GM06990 (cell line): ENCODE results near the gene TSPAN4.

Source experiments
- DNase-seq: peaks from one replicate; pipeline ENCODE4 v3.0.0-alpha.2; 2011; ENCODE audit not compliant: insufficient read length; ENCODE audit errors: extremely low read depth
- H3K27me3 ChIP-seq: replicated peaks from 2 replicates; pipeline ENCODE4 v1.6.0; 2011; ENCODE audit warnings: low read length; ENCODE audit not compliant: control insufficient read depth, insufficient read depth
- H3K36me3 ChIP-seq: 2 replicates; pipeline ENCODE4 v1.5.1; 2011; ENCODE audit warnings: low read length; ENCODE audit not compliant: control insufficient read depth, insufficient read depth
- H3K4me3 ChIP-seq: replicated peaks from 2 replicates; pipeline ENCODE4 v1.5.1; 2011; ENCODE audit warnings: low read depth, mild to moderate bottlenecking, control low read depth, low read length
- TF ChIP-seq, protein P1 (sequence below): IDR thresholded peaks from 2 replicates; pipeline ENCODE4 v1.5.1; 2011; ENCODE audit warnings: low read length, control low read depth, mild to moderate bottlenecking, inconsistent platforms; ENCODE audit not compliant: insufficient read depth, poor library complexity, severe bottlenecking

Gene TSPAN4

DNA sequence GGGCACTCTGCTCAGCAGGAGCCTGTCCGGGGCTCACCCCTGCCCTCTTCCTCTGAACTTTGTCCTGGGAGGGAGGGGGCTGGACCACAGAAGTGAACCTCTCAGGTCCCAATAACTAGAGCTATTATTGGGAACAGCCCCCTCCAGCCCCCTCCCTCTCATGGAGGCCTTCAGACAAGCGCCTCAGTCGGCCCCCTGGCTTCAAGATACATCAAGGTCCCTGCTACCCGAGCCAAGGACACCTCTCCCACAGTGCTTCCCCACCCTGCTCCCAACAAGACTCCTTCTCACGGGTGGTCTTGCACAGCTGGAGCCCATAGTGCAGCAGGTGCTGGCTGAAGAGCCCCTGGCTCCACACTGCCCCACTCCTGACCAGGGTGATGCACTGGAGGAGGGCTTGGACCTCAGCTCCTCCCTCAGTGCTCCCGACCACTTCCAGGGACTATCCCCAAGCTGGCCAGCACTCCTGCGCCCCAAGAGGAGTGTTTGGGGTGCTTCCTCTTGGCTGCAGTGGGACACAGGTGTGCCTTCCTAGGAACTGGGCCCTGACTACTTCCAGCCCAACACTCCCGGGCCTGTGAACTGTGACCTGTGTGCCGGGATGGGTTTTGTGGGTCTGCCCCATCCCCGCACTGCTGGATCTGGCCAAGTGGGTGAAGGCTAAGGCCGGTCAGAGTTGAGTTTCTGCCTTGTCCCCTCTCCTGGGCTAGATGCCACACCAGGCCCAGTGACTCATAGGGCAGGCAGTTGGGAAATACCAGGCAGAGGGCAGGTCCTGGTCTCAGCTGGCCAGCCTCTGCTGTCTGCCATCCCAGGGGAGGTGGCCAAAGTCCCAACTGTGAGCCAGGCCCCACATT, 21.8 kb upstream of the TSPAN4 start:
- no peak for DNase-seq

DNA sequence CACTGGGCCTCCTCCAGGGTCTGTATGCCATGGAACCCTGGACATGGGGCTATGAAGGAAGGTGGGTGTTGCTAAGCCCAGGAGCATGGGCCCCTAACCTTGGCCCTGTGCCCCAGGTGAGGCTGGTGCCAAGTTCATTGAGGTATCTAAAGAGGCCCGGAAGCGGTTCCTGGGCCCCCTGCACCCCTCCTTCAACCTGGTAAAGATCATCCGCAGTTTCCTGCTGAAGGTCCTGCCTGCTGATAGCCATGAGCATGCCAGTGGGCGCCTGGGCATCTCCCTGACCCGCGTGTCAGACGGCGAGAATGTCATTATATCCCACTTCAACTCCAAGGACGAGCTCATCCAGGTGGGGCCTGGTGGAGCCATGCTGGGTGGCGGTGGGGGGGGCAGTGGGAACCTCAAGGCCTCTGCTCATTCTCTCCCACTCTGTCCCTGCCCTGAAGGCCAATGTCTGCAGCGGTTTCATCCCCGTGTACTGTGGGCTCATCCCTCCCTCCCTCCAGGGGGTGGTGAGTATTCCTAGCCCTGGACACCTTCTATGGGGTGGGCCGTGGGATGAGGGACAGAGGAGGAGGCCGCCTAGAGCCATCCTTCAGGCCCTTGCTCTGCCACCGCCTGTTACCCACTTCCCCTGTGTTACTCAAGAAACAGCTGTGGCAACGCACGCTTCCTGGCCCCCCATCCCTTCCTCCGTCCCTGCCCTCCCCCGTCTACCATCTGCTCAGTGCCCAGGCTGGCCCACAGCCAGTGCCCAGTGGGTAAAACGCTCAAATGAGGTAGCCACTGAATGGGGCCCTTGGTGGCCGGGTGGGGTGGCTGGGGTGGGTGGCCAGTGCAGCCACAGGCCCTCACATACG, 20.9 kb upstream of the TSPAN4 start:
- no peak overlapping the region for H3K4me3 ChIP-seq
- TF ChIP-seq, protein P1, sequence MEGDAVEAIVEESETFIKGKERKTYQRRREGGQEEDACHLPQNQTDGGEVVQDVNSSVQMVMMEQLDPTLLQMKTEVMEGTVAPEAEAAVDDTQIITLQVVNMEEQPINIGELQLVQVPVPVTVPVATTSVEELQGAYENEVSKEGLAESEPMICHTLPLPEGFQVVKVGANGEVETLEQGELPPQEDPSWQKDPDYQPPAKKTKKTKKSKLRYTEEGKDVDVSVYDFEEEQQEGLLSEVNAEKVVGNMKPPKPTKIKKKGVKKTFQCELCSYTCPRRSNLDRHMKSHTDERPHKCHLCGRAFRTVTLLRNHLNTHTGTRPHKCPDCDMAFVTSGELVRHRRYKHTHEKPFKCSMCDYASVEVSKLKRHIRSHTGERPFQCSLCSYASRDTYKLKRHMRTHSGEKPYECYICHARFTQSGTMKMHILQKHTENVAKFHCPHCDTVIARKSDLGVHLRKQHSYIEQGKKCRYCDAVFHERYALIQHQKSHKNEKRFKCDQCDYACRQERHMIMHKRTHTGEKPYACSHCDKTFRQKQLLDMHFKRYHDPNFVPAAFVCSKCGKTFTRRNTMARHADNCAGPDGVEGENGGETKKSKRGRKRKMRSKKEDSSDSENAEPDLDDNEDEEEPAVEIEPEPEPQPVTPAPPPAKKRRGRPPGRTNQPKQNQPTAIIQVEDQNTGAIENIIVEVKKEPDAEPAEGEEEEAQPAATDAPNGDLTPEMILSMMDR = no peak
- DNase-seq = no peak
- no peaks in the 10 kb centered on the region for H3K27me3 ChIP-seq
- H3K36me3 ChIP-seq = peaks cover 4% of the 10 kb centered on the region; the same call in 1 of the 2 replicates

More for the DNA sequence above, 21.8 kb upstream of the TSPAN4 start:
- Histone ChIP-seq H3K4me3 (peak overlapping the region; percentile 82), H3K36me3 (peaks cover 5% of the 10 kb centered on the region; the same call in 1 of the 2 replicates), H3K27me3 (no peaks in the 10 kb centered on the region)
- TF ChIP-seq, protein P1 = no peak

DNA sequence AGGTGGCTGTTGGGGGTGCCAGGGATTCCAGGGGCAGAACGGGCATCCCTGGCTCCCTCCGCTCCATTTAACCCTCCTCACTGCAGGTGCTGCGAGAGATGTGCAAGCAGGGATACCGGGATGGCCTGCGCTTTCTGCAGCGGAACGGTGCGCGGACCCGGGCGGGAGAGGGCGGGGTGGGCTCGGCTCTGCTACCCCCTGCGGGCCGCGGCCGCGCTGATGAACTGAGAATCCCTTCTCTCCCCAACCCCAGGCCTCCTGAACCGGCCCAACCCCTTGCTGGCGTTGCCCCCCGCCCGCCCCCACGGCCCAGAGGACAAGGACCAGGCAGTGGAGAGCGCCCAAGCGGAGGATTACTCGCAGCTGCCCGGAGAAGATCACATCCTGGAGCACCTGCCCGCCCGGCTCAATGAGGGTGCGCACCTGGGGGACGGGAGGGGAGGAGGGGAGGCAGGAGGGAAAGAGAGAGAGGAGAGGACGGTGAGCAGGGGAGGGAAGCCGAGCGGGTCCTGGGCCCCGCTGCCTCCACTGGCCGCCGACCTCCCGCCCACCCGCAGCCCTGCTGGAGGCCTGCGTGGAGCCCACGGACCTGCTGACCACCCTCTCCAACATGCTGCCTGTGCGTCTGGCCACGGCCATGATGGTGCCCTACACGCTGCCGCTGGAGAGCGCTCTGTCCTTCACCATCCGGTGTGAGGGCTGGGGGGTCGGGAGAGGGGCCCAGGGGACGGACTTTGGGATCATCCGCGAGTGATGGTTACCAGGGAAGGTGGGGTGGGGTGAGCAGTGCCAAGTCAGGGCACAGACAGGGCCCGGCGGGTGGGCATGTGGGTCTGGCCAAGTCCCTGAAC, 19.0 kb upstream of the TSPAN4 start:
- Histone ChIP-seq H3K36me3 (peaks cover 4% of the 10 kb centered on the region; the same call in 1 of the 2 replicates), H3K27me3 (no peaks in the 10 kb centered on the region), H3K4me3 (no peak overlapping the region)
- no peak for DNase-seq
- TF ChIP-seq, protein P1 = no peak

DNA sequence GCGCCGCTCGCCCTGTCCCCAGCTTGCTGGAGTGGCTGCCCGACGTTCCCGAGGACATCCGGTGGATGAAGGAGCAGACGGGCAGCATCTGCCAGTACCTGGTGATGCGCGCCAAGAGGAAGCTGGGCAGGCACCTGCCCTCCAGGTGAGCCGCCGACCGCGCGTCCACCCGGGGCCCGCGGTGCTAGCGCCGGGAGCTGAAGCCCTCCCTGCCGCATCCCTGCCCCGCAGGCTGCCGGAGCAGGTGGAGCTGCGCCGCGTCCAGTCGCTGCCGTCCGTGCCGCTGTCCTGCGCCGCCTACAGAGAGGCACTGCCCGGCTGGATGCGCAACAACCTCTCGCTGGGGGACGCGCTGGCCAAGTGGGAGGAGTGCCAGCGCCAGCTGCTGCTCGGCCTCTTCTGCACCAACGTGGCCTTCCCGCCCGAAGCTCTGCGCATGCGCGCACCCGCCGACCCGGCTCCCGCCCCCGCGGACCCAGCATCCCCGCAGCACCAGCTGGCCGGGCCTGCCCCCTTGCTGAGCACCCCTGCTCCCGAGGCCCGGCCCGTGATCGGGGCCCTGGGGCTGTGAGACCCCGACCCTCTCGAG, 18.3 kb upstream of the TSPAN4 start:
- DNase-seq = no peak
- Histone ChIP-seq H3K27me3 (no peaks in the 10 kb centered on the region), H3K36me3 (peaks cover 4% of the 10 kb centered on the region; the same call in 1 of the 2 replicates), H3K4me3 (no peak overlapping the region)
- TF ChIP-seq, protein P1 = no peak

DNA sequence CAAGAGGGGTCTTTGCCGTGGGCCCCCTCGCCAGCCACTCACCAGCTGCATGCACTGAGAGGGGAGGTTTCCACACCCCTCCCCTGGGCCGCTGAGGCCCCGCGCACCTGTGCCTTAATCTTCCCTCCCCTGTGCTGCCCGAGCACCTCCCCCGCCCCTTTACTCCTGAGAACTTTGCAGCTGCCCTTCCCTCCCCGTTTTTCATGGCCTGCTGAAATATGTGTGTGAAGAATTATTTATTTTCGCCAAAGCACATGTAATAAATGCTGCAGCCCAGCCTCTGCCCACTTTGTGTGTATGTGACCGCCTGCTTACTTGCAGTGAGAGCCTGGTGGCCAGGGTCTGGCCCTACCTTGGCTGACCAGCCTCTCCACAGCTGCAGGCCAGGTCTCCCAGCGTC, 17.7 kb upstream of the TSPAN4 start:
- H3K4me3 ChIP-seq = no peak overlapping the region
- DNase-seq = no peak
- no peaks in the 10 kb centered on the region for H3K27me3 ChIP-seq
- peaks cover 4% of the 10 kb centered on the region; the same call in 1 of the 2 replicates for H3K36me3 ChIP-seq
- TF ChIP-seq, protein P1 = no peak
